ENCODE measurements around the gene TMEM170A.

TMEM170A gene

GRCh38 chr16:75497558-75497957 lies 33.1 kb upstream of the TMEM170A start:
- no peak overlapping the region for H3K4me3 ChIP-seq (replicated peaks; ENCODE audit: low read depth, low read length)
- TF ChIP-seq CTCF (IDR thresholded peaks at IDR 0.05; ENCODE audit: low read length, missing control alignments): no peak
- no peak for DNase-seq (ENCODE audit: low read depth)

DNA sequence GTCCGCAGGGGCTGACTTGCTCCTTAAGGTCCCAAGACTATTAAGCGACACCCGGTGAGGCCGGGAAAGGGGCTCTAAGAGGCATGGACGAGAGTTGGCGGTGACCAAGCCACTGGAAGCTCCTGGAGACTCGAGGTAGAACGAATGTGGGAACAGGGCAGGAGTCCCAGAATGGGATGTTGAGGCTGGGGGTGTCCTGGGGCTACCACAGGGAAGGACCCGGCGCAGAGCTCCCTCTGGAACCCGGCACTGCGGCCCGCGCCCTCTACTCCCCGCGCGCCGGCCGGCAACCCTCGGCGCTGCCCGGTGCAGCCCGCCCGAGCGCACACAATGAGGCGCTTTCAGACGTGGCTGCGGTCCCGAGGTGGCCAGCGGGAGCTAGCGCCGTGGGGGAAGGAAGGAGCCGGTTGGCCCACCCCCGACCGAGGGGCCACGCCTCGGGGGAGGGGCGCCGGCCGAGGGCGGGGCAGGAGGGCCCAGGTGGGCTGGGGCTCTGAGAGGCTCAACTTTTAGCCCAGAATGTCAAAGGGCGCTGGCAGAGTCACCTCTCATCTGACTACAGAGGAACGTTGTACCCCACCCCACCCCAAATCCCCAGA lies 30.7 kb upstream of the TMEM170A start, which contains the start of gene CHST6:
Gene CHST6 (minus strand): TSS at position 366 of the 599 bp plus-strand sequence. CDS start 15,613 bp downstream, outside the sequence.
- H3K4me3 ChIP-seq (replicated peaks; ENCODE audit: low read depth, low read length): peak within 1 kb of the TSS; percentile 51
- DNase-seq (ENCODE audit: low read depth): no peak
- no peak for TF ChIP-seq CTCF (IDR thresholded peaks at IDR 0.05; ENCODE audit: low read length, missing control alignments)

DNA sequence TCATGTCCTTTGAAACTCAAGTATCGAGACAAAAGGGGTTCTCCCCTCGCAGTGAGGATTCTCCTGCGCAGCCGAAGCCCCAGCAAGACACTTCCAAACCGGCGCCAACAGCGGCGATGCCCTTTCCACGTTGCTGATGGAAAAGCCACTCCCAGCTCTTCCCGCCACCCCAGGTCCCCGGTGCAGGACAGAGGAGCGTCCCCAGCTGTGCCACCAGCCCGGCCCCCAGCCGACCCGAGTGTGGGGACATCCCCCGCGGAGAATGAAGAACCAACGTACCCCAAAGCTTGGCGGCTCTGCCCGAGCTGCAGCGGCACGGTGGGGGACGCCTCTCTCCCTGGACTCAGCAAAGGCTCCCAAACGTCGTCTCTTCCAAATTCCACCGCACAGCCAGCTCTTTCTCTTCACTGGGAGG lies 30.2 kb upstream of the TMEM170A start:
- peak overlapping the region; percentile 51 for H3K4me3 ChIP-seq (replicated peaks; ENCODE audit: low read depth, low read length)
- no peak for DNase-seq (ENCODE audit: low read depth)
- TF ChIP-seq CTCF (IDR thresholded peaks at IDR 0.05; ENCODE audit: low read length, missing control alignments): no peak

GRCh38 chr16:75494184-75494583 lies 29.7 kb upstream of the TMEM170A start:
- H3K4me3 ChIP-seq (replicated peaks; ENCODE audit: low read depth, low read length): peak overlapping the region; percentile 51
- TF ChIP-seq CTCF (IDR thresholded peaks at IDR 0.05; ENCODE audit: low read length, missing control alignments): no peak
- DNase-seq (ENCODE audit: low read depth): no peak

GRCh38 chr16:75491876-75492275 lies 27.4 kb upstream of the TMEM170A start:
- no peak for TF ChIP-seq CTCF (IDR thresholded peaks at IDR 0.05; ENCODE audit: low read length, missing control alignments)
- no peak for DNase-seq (ENCODE audit: low read depth)

DNA sequence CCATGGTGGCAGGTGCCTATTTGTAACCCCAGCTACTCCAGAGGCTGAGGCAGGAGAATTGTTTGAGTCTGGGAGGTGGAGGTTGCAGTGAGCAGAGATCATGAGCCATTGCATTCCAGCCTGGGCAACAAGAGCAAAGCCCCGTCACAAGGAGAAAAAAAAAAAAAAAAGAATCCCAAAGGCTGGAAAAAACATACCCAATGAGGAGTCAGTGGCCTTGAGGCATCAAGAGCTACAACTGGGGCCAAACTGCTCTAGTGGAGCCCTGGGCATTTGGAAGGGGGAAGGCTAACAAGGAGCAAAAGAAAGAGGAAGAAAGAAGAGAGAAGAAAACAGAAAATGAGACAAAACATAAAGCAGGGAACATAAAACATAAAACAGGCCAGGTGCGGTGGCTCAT lies 23.8 kb upstream of the TMEM170A start:
- TF ChIP-seq CTCF (IDR thresholded peaks at IDR 0.05; ENCODE audit: low read length, missing control alignments): no peak
- no peak for DNase-seq (ENCODE audit: low read depth)
- H3K4me3 ChIP-seq (replicated peaks; ENCODE audit: low read depth, low read length): no peak overlapping the region

More at GRCh38 chr16:75491876-75492275, 27.4 kb upstream of the TMEM170A start:
- no peak overlapping the region for H3K4me3 ChIP-seq (replicated peaks; ENCODE audit: low read depth, low read length)
